ENCODE measurements around the gene TMTC2.

The TMTC2 gene

DNA sequence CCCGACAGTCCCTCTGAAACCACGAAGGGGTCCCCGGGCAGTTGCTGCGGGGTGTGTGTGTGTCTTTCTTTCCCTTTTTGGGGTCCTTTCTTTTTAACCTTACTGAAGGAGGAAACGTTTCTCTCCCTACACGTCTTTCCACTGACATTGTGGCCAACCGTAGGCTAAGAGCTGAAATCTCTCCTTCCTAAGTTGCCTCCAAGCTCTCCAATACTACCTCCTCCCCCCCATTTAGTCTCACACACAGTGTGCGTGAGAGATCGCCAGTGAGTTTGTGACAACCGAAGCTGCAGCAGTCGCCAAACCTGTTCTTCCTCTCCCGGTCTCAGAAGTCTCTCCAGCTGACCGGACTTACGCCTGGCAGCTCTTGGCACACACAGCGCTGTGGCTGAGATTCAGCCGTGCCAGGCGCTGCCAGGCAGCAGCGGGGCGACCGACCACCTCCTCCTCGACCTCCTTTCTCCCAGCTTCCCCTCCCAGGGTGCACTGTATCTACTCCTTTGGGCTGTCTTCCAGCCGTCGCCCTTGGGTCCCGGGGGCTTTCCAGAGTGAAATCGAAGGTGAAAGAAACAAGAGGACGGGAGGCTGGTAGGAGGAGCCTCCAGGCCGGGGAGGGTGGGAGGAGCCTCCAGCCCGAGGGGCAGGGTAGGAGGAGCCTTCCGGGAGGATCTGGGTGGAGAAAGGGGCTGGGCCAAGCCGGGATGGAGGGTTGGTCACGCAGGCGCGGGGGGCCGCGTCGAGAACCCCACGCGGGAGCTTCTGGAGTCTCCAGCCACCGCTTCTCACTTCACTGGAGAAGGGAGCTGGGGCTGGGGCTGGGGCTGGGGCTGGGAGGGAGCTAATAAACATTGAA is at the start of gene TMTC2:
TMTC2 (plus strand) TSS at position 739 of the 853 bp plus-strand sequence.
- peak; percentile 81 for DNase-seq (ENCODE audit: low read depth)

DNA sequence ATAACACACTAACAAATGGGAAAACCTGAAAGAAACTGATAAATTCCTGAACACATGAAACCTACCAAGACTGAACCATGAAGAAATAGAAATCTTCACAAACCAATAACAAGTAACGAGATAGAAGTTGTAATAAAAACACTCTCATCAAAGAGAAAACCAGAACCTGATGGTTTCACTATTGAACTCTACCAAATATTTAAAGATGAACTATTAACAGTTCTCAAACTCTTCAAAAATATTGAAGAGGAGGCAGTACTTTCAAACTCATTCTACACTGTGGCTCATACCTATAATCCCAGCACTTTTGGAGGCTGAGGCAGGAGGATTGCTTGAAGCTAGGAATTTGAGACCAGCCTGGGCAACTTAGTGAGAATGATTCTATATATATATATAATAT is 48.4 kb upstream of the TMTC2 start:
- DNase-seq (ENCODE audit: low read depth), result no peak

DNA sequence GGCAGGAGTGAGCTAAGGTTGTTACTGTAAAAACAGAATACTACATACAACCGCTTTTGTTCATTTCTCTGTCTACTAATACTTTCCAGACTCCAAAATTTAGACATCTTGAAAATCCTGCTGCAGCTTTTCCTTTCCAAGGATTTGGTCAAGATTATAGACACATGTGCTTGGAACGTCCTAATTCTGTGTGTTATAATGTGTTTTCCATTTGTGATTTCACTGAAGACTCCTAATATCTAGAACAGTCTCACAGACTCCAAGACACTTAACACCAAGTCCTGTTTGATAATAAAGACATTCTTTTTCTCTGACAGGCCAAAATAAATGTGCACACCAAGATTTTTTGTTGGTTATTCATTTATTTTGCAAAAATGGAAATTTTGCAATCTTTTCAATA is 41.8 kb upstream of the TMTC2 start:
- no peak for DNase-seq (ENCODE audit: low read depth)

DNA sequence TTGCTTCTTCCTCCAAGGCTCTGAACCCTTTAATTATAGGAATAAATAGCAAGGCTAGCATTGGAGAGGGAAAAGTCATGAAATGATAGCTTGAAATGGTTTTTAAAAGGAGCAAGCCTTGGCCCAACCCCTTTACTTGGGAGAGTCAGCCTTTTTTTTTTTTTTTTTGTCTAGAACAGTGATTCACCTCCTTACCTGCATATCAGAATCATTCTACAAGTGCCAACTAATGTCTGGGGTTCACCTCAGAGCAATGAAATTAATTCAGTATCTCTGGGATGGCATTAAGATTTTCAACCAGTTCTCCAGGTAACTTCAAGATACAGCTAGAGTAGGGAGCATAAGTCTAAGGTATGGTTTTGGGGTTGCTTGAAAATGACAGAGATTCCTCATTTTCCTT is 41.3 kb upstream of the TMTC2 start:
- DNase-seq (ENCODE audit: low read depth), result no peak

DNA sequence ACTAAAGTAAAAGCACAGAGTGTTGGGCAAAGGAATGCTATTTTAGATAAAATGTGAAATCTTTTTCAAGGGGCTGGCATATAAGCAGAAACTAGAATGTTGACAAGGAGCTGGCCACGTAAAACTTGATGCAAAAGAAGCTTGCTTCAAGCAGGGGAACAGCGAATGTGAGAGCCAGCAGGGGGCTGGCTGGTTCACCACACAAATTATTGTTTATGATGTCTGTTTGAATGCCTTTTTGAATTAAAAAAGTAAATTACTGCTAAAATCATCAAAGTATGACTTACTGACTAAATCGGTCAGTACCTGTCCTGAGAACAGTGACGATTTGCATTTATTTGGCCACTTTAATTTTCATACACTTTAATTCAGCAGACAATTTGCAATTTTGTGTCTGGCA is 38.9 kb upstream of the TMTC2 start:
- DNase-seq (ENCODE audit: low read depth), result no peak

DNA sequence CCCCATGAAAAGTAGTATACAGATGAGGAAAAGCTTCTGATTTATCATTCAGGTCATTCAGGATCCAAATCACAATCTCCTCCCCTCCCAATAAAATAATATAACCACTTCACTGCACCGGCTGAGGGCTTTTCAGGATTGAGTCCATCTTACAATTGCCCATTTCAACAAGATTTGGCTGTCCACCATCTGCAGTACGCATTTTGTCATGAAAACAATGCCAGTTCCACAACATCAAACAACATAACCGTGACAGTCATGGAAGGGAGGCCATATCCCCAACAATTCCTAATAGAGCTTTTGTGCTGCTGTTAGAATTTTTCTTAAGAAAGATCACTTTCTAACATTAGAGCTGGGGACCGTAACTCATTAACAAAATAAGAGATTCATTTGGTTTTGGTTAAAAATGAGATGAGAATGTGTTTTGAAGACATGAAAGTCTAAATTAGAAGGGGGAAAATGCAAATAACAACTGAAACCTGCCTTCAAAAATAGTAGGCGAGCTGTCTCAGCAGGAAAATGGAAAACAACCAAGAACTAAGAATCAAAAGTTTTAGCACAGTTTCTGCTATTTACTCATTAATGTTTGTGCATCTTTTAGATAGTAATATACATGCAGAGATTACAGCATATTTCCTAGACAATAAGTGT is 38.3 kb upstream of the TMTC2 start:
- DNase-seq (ENCODE audit: low read depth), result no peak

DNA sequence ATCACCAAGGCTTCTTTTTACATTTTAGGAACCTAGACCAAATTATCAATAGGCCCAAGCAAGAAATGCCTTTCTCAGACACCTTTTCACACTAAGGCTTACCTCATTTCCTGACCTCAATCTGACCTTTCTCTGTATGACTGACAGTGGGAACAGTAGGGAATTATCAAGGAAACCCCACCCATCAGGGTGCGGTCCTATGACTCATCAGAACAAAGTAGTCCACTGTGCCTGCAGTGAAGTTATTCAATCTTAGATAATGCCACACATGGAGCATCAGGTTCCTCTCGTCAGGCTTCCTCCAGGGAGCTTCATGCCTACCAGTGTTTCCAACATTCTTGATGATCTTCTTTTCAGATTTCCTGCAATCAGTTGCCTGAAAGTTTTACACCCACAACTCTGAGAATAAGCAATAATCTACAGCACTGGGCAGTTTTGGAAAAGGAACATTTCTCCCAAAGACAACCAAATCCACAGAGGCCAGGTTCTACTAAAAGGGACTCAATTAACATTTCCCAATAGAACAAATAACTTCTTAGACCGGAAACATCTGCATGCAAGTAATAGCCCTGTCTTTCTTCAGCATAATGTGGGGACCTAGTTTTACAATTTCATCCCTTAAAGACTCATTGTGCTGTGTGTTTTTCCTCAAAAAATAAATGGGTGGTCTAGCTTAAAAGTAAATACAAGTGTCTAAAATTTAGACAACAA is 35.9 kb upstream of the TMTC2 start:
- no peak for DNase-seq (ENCODE audit: low read depth)

DNA sequence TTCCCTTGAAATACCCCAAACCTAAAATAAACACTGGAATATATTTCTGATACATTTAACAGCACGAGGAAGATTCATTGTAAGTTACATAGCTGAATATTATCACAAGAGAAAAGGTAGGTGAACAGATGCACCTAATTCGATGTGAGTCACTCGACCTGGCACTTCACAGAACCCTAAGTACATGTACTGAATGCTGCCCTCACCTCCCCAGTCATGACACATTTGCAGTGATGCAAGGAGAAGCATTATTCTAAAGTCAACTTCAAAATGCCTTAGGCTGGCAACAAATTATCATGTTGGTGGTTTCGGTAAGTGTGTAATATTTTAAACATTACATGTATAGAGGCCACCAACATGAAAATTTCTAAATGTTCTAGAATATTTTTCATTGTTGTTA is 35.2 kb upstream of the TMTC2 start:
- no peak for DNase-seq (ENCODE audit: low read depth)

DNA sequence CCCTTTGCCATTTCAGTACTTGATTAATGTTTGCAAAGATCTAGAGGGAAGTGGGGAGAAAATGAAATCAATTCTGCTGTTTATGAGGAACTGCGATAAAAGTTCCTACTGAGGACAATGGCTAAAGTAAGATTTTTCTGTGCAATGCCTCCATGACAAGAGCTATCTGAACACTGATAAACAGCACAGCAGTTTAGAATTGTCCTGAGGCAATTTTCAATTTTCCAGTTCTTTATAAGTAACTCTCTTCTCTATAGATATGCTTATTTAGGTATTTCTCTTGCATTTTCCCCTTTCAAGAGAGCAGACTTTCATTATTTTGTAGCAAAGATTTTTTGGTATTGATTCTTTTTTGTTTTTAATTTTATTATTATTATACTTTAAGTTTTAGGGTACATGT is 34.6 kb upstream of the TMTC2 start:
- no peak for DNase-seq (ENCODE audit: low read depth)

DNA sequence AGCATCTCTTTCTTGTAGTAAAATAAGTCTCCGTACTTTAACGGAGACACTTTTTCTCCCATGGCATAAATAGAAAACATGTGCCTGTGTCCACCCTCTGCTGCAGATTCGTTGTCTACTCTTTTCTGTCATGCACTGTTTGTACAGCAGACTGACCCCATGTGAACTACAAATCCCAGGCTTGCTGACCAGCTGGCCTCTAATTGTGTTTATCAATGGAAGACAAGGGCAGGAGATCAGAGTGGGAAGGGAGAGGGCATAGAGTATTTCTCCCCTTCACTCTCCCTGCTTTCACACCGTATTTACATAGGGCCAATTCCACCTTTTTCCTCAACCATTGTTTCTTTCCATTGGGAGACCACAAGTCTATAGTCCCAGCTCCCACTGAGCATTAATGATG is 31.0 kb upstream of the TMTC2 start:
- DNase-seq (ENCODE audit: low read depth), result no peak

DNA sequence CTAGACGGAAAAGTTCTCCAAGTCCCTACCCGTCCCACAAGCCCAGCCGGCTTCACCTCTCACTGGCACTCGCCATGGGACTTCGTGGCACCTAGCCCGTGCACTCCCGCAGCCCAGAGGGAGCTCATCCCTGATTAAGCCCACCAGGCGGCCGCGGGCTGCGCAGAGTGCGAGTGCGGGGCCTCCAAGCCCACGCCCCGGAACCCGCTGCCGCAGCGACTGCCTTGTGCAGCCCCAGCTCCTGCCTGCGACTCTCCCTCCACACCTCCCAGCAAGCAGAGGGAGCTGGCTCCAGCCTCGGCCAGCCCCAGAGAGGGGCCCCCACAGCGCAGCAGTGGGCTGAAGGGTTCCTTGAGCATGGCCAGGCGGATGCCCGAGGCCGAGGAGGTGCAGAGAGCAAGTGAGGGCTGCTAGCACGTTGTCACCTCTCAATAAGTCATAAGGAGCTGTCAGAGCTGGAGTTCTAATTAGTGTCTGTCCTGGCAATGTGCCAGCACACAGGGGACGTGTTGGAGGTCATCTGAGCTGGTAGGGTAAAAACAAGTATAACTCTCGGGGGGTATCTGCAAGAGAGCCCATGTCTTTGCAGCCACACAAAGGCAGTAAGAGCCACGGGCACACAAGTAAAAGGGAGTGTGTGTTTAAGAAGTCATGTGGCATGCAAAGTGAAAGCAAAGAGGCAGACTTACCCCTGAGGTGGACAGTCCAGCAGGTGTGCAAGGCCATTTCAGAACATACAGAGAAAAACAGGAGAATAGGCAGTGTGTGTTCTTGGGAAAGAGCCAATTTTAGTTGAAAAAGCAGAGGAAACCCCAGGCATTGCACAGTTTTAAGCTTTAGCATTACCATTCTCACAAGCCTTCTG is 27.1 kb upstream of the TMTC2 start:
- DNase-seq (ENCODE audit: low read depth), result no peak

DNA sequence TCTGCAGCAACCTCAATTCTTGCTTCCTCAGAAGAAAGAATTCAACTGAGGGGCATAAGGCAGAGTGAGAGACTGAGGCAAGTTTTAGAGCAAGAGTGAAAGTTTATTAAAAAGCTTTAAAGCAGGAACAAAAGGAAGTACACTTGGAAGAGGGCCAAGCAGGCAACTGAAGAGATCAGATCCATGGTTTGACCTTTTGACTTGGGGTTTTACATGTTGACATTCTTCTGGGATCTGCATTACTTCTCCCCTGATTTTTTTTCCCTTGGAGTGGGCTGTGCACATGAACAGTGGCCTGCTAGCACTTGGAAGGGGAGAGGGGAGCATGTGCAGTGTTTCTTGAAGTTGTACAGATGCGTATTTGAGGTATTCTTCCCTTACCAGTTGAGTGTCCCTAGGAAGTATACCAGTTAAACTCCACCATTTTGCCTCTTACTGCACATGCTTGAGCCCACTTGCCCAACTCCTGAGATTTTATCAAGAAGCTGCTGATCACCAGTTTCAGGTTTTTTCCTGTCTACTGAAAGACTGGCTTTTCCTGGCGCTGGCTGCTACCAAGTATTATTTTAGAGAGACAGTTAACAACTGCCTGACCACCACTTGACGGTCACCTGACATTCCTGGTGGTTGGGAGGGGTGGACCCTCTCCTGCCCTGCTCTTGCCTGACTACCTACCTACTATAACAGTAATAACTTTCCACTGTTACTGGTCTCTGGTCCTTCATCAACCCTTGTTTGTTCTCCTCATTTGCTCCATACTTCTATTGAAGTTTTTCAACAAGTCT is 26.0 kb upstream of the TMTC2 start:
- DNase-seq (ENCODE audit: low read depth), result no peak

DNA sequence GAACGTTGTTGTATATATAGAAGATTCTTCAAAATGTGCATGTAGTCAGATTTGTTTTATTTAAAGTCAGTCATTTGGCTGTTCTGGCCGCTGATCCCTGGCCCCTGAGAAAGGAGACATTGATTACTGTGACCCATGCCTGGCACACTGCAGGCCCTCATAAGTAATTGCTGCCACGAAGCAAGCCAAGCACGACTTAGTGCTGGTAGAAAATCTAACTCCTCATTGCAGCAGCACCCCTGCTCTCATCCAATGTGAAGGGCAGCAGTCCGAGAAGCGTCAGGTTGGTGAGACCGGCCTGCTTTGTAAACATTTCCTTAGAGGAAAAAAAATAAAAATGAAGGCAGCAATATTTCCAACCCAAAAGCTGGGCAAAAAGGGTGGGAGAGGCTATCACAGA is 22.8 kb upstream of the TMTC2 start:
- no peak for DNase-seq (ENCODE audit: low read depth)

DNA sequence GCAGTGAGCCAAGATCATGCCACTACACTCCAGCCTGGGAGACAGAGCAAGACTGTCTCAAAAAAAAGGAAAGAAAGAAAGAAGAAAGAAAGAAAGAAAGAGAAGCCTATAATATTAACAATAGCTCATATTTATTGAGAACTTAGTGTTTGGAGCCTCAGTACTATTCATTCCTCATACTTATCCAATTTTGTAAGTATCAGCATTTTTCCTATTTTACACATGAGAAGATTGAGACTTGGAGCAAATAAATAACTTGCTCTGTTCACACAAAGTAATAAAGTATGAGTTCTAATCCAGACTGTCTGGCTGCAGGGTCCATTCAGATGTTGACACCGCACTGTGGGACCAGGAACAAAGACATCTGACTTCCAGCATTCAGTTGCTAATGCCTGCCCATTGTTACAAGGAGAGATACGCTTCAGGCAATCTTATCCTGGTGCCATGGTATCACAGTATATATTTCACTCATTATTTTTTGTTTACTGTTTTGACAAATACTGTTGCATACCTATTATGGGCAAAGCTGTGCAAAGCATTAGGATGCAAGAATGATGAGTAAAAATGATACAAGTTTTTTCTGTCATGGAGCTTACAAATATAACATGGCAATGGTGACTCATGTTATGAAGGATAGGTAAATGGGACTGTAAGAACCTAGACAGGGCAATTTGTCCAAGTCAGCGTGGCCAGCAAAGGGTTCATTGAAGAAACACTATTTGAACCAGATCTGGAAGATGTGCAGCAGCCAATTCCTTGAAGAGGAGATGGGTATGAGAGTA is 21.4 kb upstream of the TMTC2 start:
- DNase-seq (ENCODE audit: low read depth), result no peak

DNA sequence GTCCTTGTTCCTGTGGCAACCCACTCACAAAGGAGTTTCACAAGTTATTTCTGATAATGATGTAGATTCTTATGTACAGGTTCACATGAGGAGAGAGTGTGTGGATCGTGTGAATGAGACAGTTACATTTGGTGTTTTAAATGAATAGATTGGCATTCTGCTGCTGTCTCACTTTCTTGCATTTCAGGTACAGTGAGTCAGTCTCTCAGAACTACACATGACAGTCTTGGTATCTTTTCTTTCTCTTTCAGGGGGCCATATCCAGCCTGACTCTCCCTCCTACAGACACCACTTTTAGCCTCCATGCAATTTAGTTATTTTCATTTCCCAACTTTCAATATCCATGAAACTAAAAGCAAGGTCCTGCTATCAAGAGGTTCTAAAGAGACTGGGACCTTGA is 19.9 kb upstream of the TMTC2 start:
- no peak for DNase-seq (ENCODE audit: low read depth)

DNA sequence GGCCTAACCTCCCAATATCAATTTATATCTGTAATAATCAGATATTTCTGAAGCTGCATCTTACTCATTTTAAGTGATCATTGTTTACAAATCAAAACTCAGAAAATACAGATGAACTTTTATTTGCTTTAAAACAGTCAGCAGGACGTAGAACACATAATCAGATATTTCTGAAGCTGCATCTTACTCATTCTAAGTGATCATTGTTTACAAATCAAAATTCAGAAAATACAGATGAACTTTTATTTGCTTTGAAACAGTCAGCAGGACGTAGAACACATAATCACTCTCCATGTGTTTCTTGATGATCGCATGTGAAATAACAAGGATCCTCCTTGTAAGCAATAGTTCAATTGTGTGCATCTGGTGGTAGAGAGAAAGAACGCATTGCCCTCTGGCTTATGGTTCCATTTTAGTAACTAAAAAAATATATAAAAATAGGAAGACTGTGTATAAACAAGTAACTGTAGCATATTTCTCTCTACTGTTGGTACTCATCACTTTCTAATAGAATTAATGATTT is 15.0 kb upstream of the TMTC2 start:
- no peak for DNase-seq (ENCODE audit: low read depth)

DNA sequence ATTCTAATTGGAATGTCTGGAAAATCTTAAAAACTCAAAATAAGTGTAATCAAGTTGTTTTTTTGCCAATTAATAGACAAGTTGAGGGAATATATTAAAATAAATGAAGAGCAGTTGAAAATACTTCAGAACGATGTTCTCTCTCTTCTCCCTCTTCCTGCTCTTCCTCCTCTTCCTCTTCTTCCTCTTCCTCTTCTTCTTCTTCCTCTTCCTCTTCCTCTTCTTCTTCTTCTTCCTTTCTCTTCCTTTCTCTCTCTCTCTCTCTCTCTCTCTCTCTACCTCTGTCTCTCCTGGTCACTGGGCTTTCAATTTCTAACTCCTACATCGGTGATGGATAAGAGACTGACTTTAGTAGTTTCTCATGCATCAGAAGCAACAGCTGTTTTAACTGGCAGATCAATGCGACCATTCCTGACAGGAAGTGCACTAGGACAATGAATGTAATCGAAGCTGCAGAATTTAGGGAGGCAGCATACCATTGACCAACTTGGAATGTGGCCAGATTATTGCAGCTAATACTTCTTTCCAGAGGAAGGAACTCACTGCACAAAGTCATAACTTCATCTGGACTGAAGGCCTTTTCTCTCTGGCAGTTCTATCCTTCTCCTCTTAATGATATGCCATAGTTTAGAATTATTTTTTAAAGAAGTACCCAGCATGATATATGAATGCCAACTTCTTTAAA is 13.8 kb upstream of the TMTC2 start:
- DNase-seq (ENCODE audit: low read depth), result no peak

DNA sequence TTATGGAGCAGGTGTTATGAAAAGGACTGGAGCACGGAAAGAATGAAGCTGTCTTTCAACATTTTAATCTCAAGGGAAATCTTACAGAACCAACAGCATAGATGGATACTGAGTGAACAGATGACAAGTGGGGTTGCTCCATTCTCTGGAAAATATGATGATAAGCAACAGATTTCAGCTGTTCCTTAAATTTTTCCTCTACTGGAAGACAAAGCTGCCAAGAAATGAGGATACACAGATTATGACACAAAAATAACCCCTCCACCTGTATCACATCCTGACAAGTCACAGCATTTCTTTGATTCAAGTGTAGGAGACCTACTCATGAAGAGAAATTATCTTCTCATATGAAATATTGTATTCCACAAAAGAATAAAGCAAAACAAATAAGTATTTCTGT is 13.0 kb upstream of the TMTC2 start:
- DNase-seq (ENCODE audit: low read depth), result no peak

DNA sequence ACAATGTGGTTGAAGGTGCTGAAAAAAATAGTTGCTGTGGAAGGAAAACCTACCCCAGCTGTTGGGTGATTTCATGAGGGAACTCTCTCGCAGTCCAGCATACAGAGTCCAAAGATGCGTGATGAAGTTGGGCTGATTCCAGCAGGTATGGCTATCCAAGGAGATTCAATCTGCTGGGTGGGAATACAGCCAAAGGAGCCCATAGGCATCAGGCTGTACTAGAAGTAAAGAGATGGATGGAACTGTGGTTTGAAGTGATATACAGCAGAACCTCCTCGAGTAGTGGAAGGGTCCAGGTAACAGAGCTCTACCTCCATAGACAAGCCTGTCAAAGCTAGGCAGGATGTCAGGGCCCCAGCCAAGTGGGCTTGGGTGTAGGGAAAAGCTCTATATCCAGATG is 11.5 kb upstream of the TMTC2 start:
- DNase-seq (ENCODE audit: low read depth), result no peak

DNA sequence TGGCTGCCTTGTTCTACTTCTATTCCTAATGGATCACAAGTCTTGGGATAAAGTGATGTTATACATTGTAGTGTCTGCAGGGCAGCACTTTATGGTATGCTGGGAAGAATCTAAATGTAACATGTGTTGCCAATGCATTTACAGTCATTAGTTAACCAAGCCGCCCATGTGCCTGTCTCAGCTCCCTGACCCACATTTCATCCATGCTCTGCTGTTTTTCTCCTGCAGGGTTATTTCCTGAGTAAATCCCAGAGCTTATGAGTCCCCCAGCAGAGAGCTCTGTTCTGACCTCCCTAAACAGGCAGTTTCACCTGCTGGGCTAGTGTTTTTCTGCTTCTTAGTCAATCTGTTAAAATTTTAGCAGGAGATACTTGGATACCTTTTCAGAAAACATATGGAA is 4.4 kb upstream of the TMTC2 start:
- DNase-seq (ENCODE audit: low read depth), result no peak

Data from stimulated activated CD8-positive, alpha-beta memory T cell treated with anti-CD3 and anti-CD28 coated beads, Interleukin-12 subunit alpha, Interleukin-12 subunit beta, amount 100 ng/mL, for 1 hour (primary cell).